K562 (cell line): Measurements from ENCODE around the gene SLC38A1. TPM values are rescaled to one million over a fixed set of nuclear protein-coding genes. Genes with fewer than 3 reads are reported as not detected.

Experiments
- ASH1L ChIP-seq: fragments of 450-650 bp; IDR thresholded peaks from 2 replicates; pipeline ENCODE4 v1.6.1; 2018; ENCODE audit warnings: borderline replicate concordance, mild to moderate bottlenecking, low read depth; ENCODE audit not compliant: partially characterized antibody
- CXXC5 ChIP-seq: fragments of 250-450 bp; sonication (Bioruptor Pico); IDR thresholded peaks from 2 replicates; pipeline ENCODE4 v1.8.0; 2022; ENCODE audit warnings: inconsistent platforms, mild to moderate bottlenecking, moderate library complexity
- ETS1 ChIP-seq: conservative IDR thresholded peaks from 2 replicates; pipeline ENCODE4 v1.6.1; 2011; ENCODE audit warnings: low read depth, mild to moderate bottlenecking, low read length; ENCODE audit not compliant: control insufficient read depth
- GABPA ChIP-seq: fragments of 200-800 bp; sonication (Bioruptor generic); conservative IDR thresholded peaks from 2 replicates; pipeline ENCODE4 v1.6.1; 2016; ENCODE audit warnings: low read depth, missing genetic modification characterization, missing compliant biosample characterization
- HDAC2 ChIP-seq: fragments of 450-650 bp; IDR thresholded peaks from 2 replicates; pipeline ENCODE4 v1.6.1; 2016; ENCODE audit warnings: mild to moderate bottlenecking
- IRF9 ChIP-seq: fragments of 450-650 bp; IDR thresholded peaks from 2 replicates; pipeline ENCODE4 v1.6.1; 2016; ENCODE audit warnings: missing biosample characterization, missing genetic modification characterization
- MAFF ChIP-seq: IDR thresholded peaks from 2 replicates; pipeline ENCODE4 v1.6.1; 2012; ENCODE audit warnings: low read length, improper control_type of control experiment
- MEF2D ChIP-seq: conservative IDR thresholded peaks from 2 replicates; pipeline ENCODE4 v1.6.1; 2016; ENCODE audit warnings: low read depth, missing genetic modification characterization, missing compliant biosample characterization
- MTA1 ChIP-seq: fragments of 450-650 bp; IDR thresholded peaks from 2 replicates; pipeline ENCODE4 v1.6.1; 2017; ENCODE audit warnings: borderline replicate concordance
- NRF1 ChIP-seq, 2 experiments: fragments of 450-650 bp; IDR thresholded peaks in 1 of 2; conservative IDR thresholded peaks in 1 of 2; 2 replicates each; pipeline ENCODE4 v1.6.1; 2014; ENCODE audit warnings: mild to moderate bottlenecking in 2 of 2
- SMARCE1 ChIP-seq: fragments of 450-650 bp; IDR thresholded peaks from 2 replicates; pipeline ENCODE4 v1.7.1; 2016; ENCODE audit warnings: mild to moderate bottlenecking
- TCF7 ChIP-seq: sonication (generic); IDR thresholded peaks from 2 replicates; pipeline ENCODE4 v1.6.1; 2016; ENCODE audit warnings: antibody characterized with exemption, borderline replicate concordance
- TGIF2 ChIP-seq: sonication (generic); formaldehyde crosslinking; IDR thresholded peaks from 2 replicates; pipeline ENCODE4 v1.8.1; 2022; ENCODE audit warnings: mild to moderate bottlenecking, missing genetic modification reagents, moderate library complexity
- THAP7 ChIP-seq: fragments of 250-450 bp; sonication (Bioruptor Pico); IDR thresholded peaks from 2 replicates; pipeline ENCODE4 v1.5.0; 2021
- ZBTB34 ChIP-seq: fragments of 250-450 bp; sonication (Bioruptor Pico); IDR thresholded peaks from 2 replicates; pipeline ENCODE4 v1.8.0; 2021; ENCODE audit warnings: mild to moderate bottlenecking, moderate library complexity
- ZC3H4 ChIP-seq: sonication (generic); formaldehyde crosslinking; IDR thresholded peaks from 2 replicates; pipeline ENCODE4 v1.9.0; 2021; ENCODE audit warnings: missing genetic modification reagents, borderline replicate concordance
- ZNF184 ChIP-seq: sonication (generic); formaldehyde crosslinking; IDR thresholded peaks from 2 replicates; pipeline ENCODE4 v1.5.0; 2020; ENCODE audit warnings: missing genetic modification reagents
- polyA plus RNA-seq, 8 experiments: library from polyadenylated mRNA; depleted of rRNA in 4 of 8; stranded (reverse) in 5 of 8; unstranded in 3 of 8; fragments of >200 nt; fragmentation: Nextera tagmentation in 2 of 8; fragmentation: Illumina TruSeq in 1 of 8; extraction: Ambion mirVana in 2 of 8; extraction: Trizol in 1 of 8; gene quantifications; 2 replicates each; pipeline versions ENCODE4 v1.2.1 to v1.2.3, GENCODE V29; 2011 to 2014; ENCODE audit warnings: inconsistent platforms in 1 of 8, missing spikeins in 1 of 8
- total RNA-seq, 7 experiments: library from RNA; depleted of rRNA in 6 of 7; stranded (reverse); fragments of >200 nt in 6 of 7; fragmentation: Illumina TruSeq in 2 of 7; extraction: Trizol in 2 of 7; gene quantifications; 2 replicates each; pipeline versions ENCODE4 v1.2.1 to v1.2.3, GENCODE V29; 2011 to 2021; ENCODE audit warnings: low replicate concordance in 1 of 7

SLC38A1 gene
- total and polyA plus RNA-seq, 9 of the 15 experiments (the other 6 are each of a cell fraction or from before 2014, with no cell fraction given): 51.9 to 112 (median 75.0) TPM

GRCh38 chr12:46268583-46269428 is at the start of gene SLC38A1 (continued):
- TF ChIP-seq IRF9: peak; percentile 83
- peak; percentile 60; the same call in 1 of the 2 replicates for TF ChIP-seq MEF2D (tag)
- no peak for TF ChIP-seq TGIF2 (CRISPR knock-in tag)
- no peak for TF ChIP-seq ZNF184 (CRISPR knock-in tag)
- 0 out of 2 replicates have a peak, but pooled peaks have one; percentile 69 for TF ChIP-seq THAP7 (CRISPR knock-in tag)
- peak; percentile 60; the same call in 1 of the 2 replicates for TF ChIP-seq SMARCE1
- TF ChIP-seq MTA1: peak; percentile 51; the same call in 1 of the 2 replicates
- TF ChIP-seq HDAC2: peak; percentile 89; the same call in 1 of the 2 replicates
- TF ChIP-seq ZC3H4 (CRISPR knock-in tag): peak; percentile 45; the same call in 1 of the 2 replicates
- TF ChIP-seq CXXC5 (CRISPR knock-in tag): peak; percentile 93
- TF ChIP-seq ZBTB34: no peak
- no peak for TF ChIP-seq TCF7
- peak; percentile 48 for TF ChIP-seq ASH1L
- peak; percentile 69 for TF ChIP-seq GABPA
- no peak for TF ChIP-seq MAFF
- peak; percentile 65 to 70 for TF ChIP-seq NRF1 (conservative IDR thresholded peaks at IDR 0.05 in 1 of 2, IDR thresholded peaks at IDR 0.05 in 1 of 2)
- TF ChIP-seq ETS1: 0 out of 2 replicates have a peak, but pooled peaks have one; percentile 14
